Panc1 (cell line): ENCODE data around the gene SLCO2A1. TPM values are rescaled to one million over a fixed set of nuclear protein-coding genes. Genes with fewer than 3 reads are reported as not detected.
A peak's percentile ranks its signal among the peaks of the same experiment; 100 is the strongest.

ENCODE experiments used
- ATAC-seq: fragments of 200-7000 bp; cut with Tn5 transposase; 2 replicates; pipeline ENCODE4 v1.9.1; 2020; ENCODE audit warnings: mild to moderate bottlenecking, moderate library complexity
- BruUV-seq: library from RNA; stranded (reverse); fragments of 400-500 nt; replicated peaks from 2 replicates; lab custom pipeline; 2021; lab: Mats Ljungman, UMichigan
- CTCF ChIA-PET: fragments of 300-600 bp; sonication (Branson Sonifier 250); formaldehyde crosslinking; loops from one replicate; lab custom pipeline; 2022; ENCODE audit warnings: antibody characterized with exemption; lab: Charles Lee
- POLR2A ChIA-PET: fragments of 300-600 bp; sonication (Branson Sonifier 250); formaldehyde crosslinking; loops from one replicate; lab custom pipeline; 2022; ENCODE audit warnings: antibody characterized with exemption; lab: Charles Lee
- DNase-seq: peaks from one replicate; pipeline ENCODE4 v3.0.0-alpha.2; 2010; ENCODE audit warnings: low read depth, low spot score
- H3K27ac ChIP-seq: 2 replicates; pipeline ENCODE4 v1.5.1; 2011; ENCODE audit warnings: mild to moderate bottlenecking, low read length, inconsistent platforms
- H3K27me3 ChIP-seq: fragments of 200-500 bp; sonication (Bioruptor generic); 2 replicates; pipeline ENCODE4 v1.6.0; 2014; ENCODE audit warnings: low read length, inconsistent platforms; ENCODE audit not compliant: control insufficient read depth, insufficient read depth
- H3K36me3 ChIP-seq: fragments of 200-500 bp; sonication (Bioruptor generic); 2 replicates; pipeline ENCODE4 v1.5.1; 2014; ENCODE audit warnings: inconsistent platforms, mild to moderate bottlenecking, low read length, moderate library complexity; ENCODE audit not compliant: control insufficient read depth, insufficient read depth
- H3K4me1 ChIP-seq: 2 replicates; pipeline ENCODE4 v1.5.1; 2011; ENCODE audit warnings: inconsistent platforms, mild to moderate bottlenecking, low read length, moderate library complexity; ENCODE audit not compliant: control insufficient read depth, insufficient read depth
- H3K4me3 ChIP-seq, 2 experiments: 2 replicates each; pipeline ENCODE4 v1.5.1; 2011 to 2012; ENCODE audit warnings: low read depth in 2 of 2, low read length in 2 of 2, mild to moderate bottlenecking in 2 of 2, inconsistent platforms in 1 of 2, moderate library complexity in 1 of 2
- H3K9me3 ChIP-seq: fragments of 200-500 bp; sonication (Bioruptor generic); 2 replicates; pipeline ENCODE4 v1.5.1; 2014; ENCODE audit warnings: low read depth, mild to moderate bottlenecking, inconsistent platforms, low read length, moderate library complexity; ENCODE audit not compliant: control insufficient read depth, insufficient read depth
- POLR2AphosphoS5 ChIP-seq: IDR thresholded peaks from 2 replicates; pipeline ENCODE4 v1.6.1; 2012; ENCODE audit warnings: mild to moderate bottlenecking, low read depth, low read length, moderate library complexity
- SIN3A ChIP-seq: IDR thresholded peaks from 2 replicates; pipeline ENCODE4 v1.6.1; 2012; ENCODE audit warnings: low read depth, mild to moderate bottlenecking, low read length, moderate library complexity, borderline replicate concordance; ENCODE audit not compliant: insufficient read depth
- TCF7L2 ChIP-seq: IDR thresholded peaks from 2 replicates; pipeline ENCODE4 v1.6.1; 2011; ENCODE audit warnings: mild to moderate bottlenecking, low read depth, low read length, inconsistent platforms
- in situ Hi-C: cut with HindIII; loops from 2 replicates; pipeline ENCODE4 v1.10.0; 2016; ENCODE audit warnings: low sequenced_read_pairs, low pct_unique_long_range_greater_than_20kb
- intact Hi-C: fragments of 100-400 bp; cut with micrococcal nuclease; formaldehyde crosslinking; loops from one replicate; pipeline ENCODE4 v1.10.0; 2022; ENCODE audit not compliant: unreplicated experiment
- total RNA-seq: library from RNA; stranded (reverse); gene quantifications from one replicate; pipeline ENCODE4 v1.2.1, GENCODE V29; 2021; ENCODE audit not compliant: unreplicated experiment
- TF ChIP-seq, protein P1 (sequence below): fragments of 450-650 bp; IDR thresholded peaks from 2 replicates; pipeline ENCODE4 v1.5.1; 2017; ENCODE audit warnings: mild to moderate bottlenecking
- TF ChIP-seq, protein P2 (sequence below), 2 experiments: IDR thresholded peaks; 2 replicates each; pipeline ENCODE4 v1.6.1; 2011 to 2012; ENCODE audit warnings: low read depth in 2 of 2, control low read depth in 1 of 2, low read length in 1 of 2, mild to moderate bottlenecking in 1 of 2, moderate library complexity in 1 of 2; ENCODE audit not compliant: insufficient read depth in 1 of 2

SLCO2A1 gene
- total RNA-seq, 1 experiment from 2014 or later: 0.62 TPM

DNA sequence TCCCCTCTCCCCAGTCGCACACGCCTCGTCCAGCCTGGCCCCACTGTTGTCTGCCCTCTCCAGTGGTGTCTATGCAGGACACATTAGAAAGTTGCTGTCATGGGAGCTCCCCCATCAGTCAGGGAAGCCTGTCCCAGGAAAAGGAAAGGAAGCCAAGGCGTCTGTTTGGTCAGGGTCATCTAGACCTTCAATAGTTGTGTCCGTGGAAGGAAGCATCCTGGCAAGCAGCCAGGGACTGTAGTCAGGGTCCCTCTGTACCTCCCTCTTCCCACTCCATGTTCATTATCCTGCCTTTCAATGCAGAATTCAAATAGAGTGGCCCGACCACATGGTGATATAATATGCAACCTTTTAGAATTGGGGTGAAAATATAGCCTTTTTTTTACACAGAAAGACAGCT lies 73.4 kb downstream of the SLCO2A1 start:
- no peaks in the 10 kb centered on the region for H3K36me3 ChIP-seq
- BruUV-seq: no TSS peak
- in situ Hi-C loops: no loop called here
- no peak for DNase-seq
- POLR2A ChIA-PET: no interaction called here
- H3K27me3 ChIP-seq: no peaks in the 10 kb centered on the region
- H3K4me1 ChIP-seq: no peaks in the 10 kb centered on the region
- TF ChIP-seq, protein P1, sequence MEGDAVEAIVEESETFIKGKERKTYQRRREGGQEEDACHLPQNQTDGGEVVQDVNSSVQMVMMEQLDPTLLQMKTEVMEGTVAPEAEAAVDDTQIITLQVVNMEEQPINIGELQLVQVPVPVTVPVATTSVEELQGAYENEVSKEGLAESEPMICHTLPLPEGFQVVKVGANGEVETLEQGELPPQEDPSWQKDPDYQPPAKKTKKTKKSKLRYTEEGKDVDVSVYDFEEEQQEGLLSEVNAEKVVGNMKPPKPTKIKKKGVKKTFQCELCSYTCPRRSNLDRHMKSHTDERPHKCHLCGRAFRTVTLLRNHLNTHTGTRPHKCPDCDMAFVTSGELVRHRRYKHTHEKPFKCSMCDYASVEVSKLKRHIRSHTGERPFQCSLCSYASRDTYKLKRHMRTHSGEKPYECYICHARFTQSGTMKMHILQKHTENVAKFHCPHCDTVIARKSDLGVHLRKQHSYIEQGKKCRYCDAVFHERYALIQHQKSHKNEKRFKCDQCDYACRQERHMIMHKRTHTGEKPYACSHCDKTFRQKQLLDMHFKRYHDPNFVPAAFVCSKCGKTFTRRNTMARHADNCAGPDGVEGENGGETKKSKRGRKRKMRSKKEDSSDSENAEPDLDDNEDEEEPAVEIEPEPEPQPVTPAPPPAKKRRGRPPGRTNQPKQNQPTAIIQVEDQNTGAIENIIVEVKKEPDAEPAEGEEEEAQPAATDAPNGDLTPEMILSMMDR: no peak
- no peak for TF ChIP-seq SIN3A
- CTCF ChIA-PET: interaction anchor here (1.0 kb wide), 1 partner anchor 26 kb away, joined by 4 read pairs; no protein-coding TSS in a partner anchor
- intact Hi-C loops: no loop called here
- no peak overlapping the region for H3K27ac ChIP-seq
- no peak for ATAC-seq
- no peak overlapping the region for H3K4me3 ChIP-seq
- H3K9me3 ChIP-seq: no peaks in the 10 kb centered on the region

DNA sequence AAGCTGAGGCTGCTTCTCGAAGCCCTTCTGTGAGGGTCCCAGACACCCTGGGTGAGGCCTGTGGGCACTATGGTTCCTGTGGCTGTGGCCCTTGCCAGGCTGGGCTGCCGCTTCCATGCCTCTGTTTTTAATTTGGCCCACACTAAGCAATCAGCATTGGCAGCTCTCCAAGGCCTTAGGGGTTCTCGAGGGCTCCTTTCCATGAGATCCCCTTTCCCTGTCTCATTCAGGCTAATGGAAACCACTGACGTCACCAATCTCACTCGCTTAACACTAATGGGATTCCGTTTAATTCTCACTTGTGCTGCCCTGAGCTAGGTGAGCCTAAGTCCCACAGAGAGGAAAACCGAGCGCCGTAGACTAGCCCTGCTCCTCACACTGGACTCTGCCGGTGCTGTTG lies 73.8 kb downstream of the SLCO2A1 start:
- TF ChIP-seq SIN3A (no peak), POLR2AphosphoS5 (no peak), TCF7L2 (no peak)
- TF ChIP-seq, protein P1: no peak
- TF ChIP-seq, protein P2, sequence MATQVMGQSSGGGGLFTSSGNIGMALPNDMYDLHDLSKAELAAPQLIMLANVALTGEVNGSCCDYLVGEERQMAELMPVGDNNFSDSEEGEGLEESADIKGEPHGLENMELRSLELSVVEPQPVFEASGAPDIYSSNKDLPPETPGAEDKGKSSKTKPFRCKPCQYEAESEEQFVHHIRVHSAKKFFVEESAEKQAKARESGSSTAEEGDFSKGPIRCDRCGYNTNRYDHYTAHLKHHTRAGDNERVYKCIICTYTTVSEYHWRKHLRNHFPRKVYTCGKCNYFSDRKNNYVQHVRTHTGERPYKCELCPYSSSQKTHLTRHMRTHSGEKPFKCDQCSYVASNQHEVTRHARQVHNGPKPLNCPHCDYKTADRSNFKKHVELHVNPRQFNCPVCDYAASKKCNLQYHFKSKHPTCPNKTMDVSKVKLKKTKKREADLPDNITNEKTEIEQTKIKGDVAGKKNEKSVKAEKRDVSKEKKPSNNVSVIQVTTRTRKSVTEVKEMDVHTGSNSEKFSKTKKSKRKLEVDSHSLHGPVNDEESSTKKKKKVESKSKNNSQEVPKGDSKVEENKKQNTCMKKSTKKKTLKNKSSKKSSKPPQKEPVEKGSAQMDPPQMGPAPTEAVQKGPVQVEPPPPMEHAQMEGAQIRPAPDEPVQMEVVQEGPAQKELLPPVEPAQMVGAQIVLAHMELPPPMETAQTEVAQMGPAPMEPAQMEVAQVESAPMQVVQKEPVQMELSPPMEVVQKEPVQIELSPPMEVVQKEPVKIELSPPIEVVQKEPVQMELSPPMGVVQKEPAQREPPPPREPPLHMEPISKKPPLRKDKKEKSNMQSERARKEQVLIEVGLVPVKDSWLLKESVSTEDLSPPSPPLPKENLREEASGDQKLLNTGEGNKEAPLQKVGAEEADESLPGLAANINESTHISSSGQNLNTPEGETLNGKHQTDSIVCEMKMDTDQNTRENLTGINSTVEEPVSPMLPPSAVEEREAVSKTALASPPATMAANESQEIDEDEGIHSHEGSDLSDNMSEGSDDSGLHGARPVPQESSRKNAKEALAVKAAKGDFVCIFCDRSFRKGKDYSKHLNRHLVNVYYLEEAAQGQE (IDR thresholded peaks at IDR 0.05; ENCODE audit: insufficient read depth in 1 of 2, low read depth in 2 of 2, low read length in 1 of 2): no peak
- peak; percentile 42; the same call in 1 of the 2 replicates for ATAC-seq
- no peaks in the 10 kb centered on the region for H3K36me3 ChIP-seq
- ChIA-PET POLR2A (no interaction called here), CTCF (interaction anchor here (1.0 kb wide), 1 partner anchor 25 kb away, joined by 4 read pairs; no protein-coding TSS in a partner anchor)
- no peaks in the 10 kb centered on the region for H3K9me3 ChIP-seq
- in situ Hi-C loops (no loop called here), intact Hi-C loops (no loop called here)
- no peak for DNase-seq
- no TSS peak for BruUV-seq
- H3K27me3 ChIP-seq: no peaks in the 10 kb centered on the region
- no peak overlapping the region for H3K27ac ChIP-seq
- no peak overlapping the region for H3K4me3 ChIP-seq
- H3K4me1 ChIP-seq: no peaks in the 10 kb centered on the region
